Psoas muscle (tissue), 8 donors: Measurements from ENCODE around the gene TENM4. TPM values are rescaled to one million over a fixed set of nuclear protein-coding genes. Genes with fewer than 3 reads are reported as not detected.

Source experiments
- ATAC-seq, 4 donors: fragments of 200-7000 bp; cut with Tn5 transposase; one replicate each; pipeline ENCODE4 v1.9.1; 2020; ENCODE audit warnings: moderate library complexity in 3 of 4, mild to moderate bottlenecking in 2 of 4
- DNase-seq, 2 donors: peaks; one replicate each; pipeline ENCODE4 v3.0.0-alpha.2; 2020
- H3K27ac ChIP-seq: fragments of 200-600 bp; one replicate; pipeline ENCODE4 v1.8.0; 2022
- H3K27me3 ChIP-seq, 3 donors: fragments of 200-600 bp in 1 of 3; one replicate each; pipeline versions ENCODE4 v1.6.1 to v1.8.0; 2013 to 2022; ENCODE audit warnings: low read length in 2 of 3, mild to moderate bottlenecking in 2 of 3, moderate library complexity in 1 of 3; ENCODE audit not compliant: insufficient read depth in 3 of 3
- H3K36me3 ChIP-seq, 2 donors: fragments of 200-600 bp in 1 of 2; one replicate each; pipeline versions ENCODE4 v1.6.1 to v1.8.0; 2013 to 2022; ENCODE audit warnings: low read depth in 1 of 2, mild to moderate bottlenecking in 1 of 2, moderate library complexity in 1 of 2; ENCODE audit not compliant: insufficient read depth in 1 of 2
- H3K4me1 ChIP-seq: fragments of 200-600 bp; one replicate; pipeline ENCODE4 v1.8.0; 2022
- H3K4me3 ChIP-seq: fragments of 200-600 bp; one replicate; pipeline ENCODE4 v1.8.0; 2022; ENCODE audit warnings: mild to moderate bottlenecking
- H3K9me3 ChIP-seq: fragments of 200-600 bp; one replicate; pipeline ENCODE4 v1.8.0; 2022
- CTCF ChIP-seq: fragments of 200-600 bp; IDR thresholded peaks from one replicate; pipeline ENCODE4 v1.8.0; 2022; ENCODE audit warnings: antibody characterized with exemption
- WGBS, 3 donors: extraction: QIAGEN DNeasy Blood & Tissue Kit; methylation state at CpG; one replicate each; pipeline versions ENCODE4 v1.1.6 to v1.1.7; 2013; 5-methylcytosine and 5-hydroxymethylcytosine counted together
- intact Hi-C, 2 donors: fragments of 100-400 bp; cut with DNase I; formaldehyde crosslinking; loops; one replicate each; pipeline versions ENCODE4 v1.11.0 to v1.14.2; 2022
- polyA plus RNA-seq, 3 donors: library from polyadenylated mRNA; stranded (reverse); fragments of 200-250 nt; gene quantifications; one replicate each; pipeline ENCODE4 v1.2.3, GENCODE V29; 2013
- total RNA-seq, 4 donors: library from RNA; stranded (reverse); fragmentation: NEBNext Ultra II Directional in 2 of 4; extraction: Animal tissue kit (Norgen Biotek cat#: 25700) in 2 of 4; gene quantifications; one replicate each; pipeline versions ENCODE4 v1.2.1 to v1.2.4, GENCODE V29; 2021 to 2023
- donor health status: healthy with polysubstance abuse.
- donor health status: DM: no; HTN: no; CAD: no; lungs with moderate emphysema.
- donor health status: Bipolar disorder and iron deficiency.
- donor health status: healthy.
- donor health status: DM: yes; HTN: yes; CAD: no.
- donor health status: DM: no; HTN: no; CAD: no.
- donor health status: DM: no; HTN: no; CAD: no.
- donor health status: DM: yes; HTN: yes; CAD: no.

Gene TENM4
- total and polyA plus RNA-seq, 7 donors, result 0.05 to 1.7 (median 0.48) TPM

DNA sequence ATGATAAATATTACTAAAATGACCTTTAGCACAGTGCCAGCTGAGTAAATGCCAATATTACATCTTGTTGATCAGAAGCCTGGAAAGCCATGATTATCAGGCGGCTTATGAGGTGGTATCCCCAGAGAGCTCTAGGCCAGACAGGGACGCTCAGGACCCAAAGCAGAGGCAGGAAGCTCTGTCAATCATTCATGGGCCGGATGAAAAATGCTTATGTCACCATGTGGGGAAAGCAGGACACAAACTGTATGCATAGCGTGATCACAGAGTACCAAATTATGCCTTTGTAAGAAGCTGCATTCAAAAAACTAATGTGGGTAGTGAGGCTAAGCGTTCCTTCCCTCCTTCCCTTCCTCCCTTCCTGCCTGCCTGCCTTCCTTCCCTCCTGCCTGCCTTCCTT, 82.6 kb downstream of the TENM4 start:
- Histone ChIP-seq H3K36me3 (no peaks in the 10 kb centered on the region), H3K4me3 (no peak overlapping the region), H3K9me3 (no peaks in the 10 kb centered on the region), H3K4me1 (no peaks in the 10 kb centered on the region), H3K27ac (no peak overlapping the region), H3K27me3 (no peaks in the 10 kb centered on the region)
- TF ChIP-seq CTCF, result no peak
- DNase-seq, result no peak
- 73 to 80% (median 76%) methylated on average over 5 of the region's 5 CpGs for WGBS, 3 donors
- ATAC-seq, result no peak
- intact Hi-C loops, result loop anchor here in 1 of 2 donors (10.0 kb wide), 1 partner anchor 87 kb away; the partner anchor contains the start of gene TENM4

DNA sequence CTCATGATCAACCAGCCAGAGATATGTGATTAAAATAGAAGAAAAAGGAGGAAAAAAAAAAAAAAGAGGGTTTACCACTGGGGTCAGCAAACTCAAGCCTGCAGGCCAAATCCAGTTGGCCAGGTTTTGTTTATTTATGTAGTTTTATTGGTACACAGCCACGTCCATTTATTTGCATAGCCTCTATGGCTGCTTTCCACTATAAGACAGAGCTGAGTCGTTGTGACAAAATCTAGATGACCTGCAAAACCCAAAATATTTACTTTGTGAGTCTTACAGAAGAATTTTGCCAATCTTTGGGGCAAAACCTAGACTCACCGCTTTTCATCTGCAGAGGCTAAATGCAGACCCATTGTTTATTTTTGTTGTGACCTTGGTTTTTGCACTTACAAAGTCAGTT, 87.1 kb downstream of the TENM4 start:
- DNase-seq, result no peak
- peaks cover 0 to 4% (median 0%) of the 10 kb centered on the region in 3 donors for H3K27me3 ChIP-seq

GRCh38 chr11:79352349-79352703, 88.5 kb downstream of the TENM4 start:
- H3K36me3 ChIP-seq, result no peaks in the 10 kb centered on the region
- intact Hi-C loops, result loop anchor here in 1 of 2 donors (10.0 kb wide), 1 partner anchor 92 kb away; the partner anchor contains the start of gene TENM4
- no peaks in the 10 kb centered on the region for H3K4me1 ChIP-seq
- no peak overlapping the region for H3K27ac ChIP-seq
- WGBS, 3 donors, result 34 to 42% (median 34%) methylated on average over 5 of the region's 5 CpGs
- no peak for TF ChIP-seq CTCF
- ATAC-seq (no peak), DNase-seq (no peak)
- H3K4me3 ChIP-seq, result no peak overlapping the region
- peaks cover 0 to 4% (median 1%) of the 10 kb centered on the region in 3 donors for H3K27me3 ChIP-seq
- H3K9me3 ChIP-seq, result no peaks in the 10 kb centered on the region

More for the DNA sequence above, 87.1 kb downstream of the TENM4 start:
- intact Hi-C loops, result loop anchor here in 1 of 2 donors (10.0 kb wide), 1 partner anchor 91 kb away; the partner anchor contains the start of gene TENM4
- Histone ChIP-seq H3K27ac (no peak overlapping the region), H3K4me3 (no peak overlapping the region), H3K36me3 (no peaks in the 10 kb centered on the region), H3K9me3 (no peaks in the 10 kb centered on the region), H3K4me1 (no peaks in the 10 kb centered on the region)
- ATAC-seq, result no peak
- no peak for TF ChIP-seq CTCF
- WGBS, 3 donors, result 65 to 74% (median 70%) methylated on average over 3 of the region's 3 CpGs

GRCh38 chr11:79348976-79349682, 91.7 kb downstream of the TENM4 start:
- Histone ChIP-seq H3K27ac (no peak overlapping the region), H3K27me3 (peaks cover 2 to 4% (median 2%) of the 10 kb centered on the region in 3 donors), H3K4me3 (no peak overlapping the region), H3K9me3 (no peaks in the 10 kb centered on the region), H3K4me1 (no peaks in the 10 kb centered on the region), H3K36me3 (no peaks in the 10 kb centered on the region)
- no peak for DNase-seq
- no peak for TF ChIP-seq CTCF
- ATAC-seq, result no peak
- intact Hi-C loops, result no loop called here
- WGBS, 3 donors, result 73 to 81% (median 80%) methylated on average over 5 of the region's 5 CpGs
